K562 (cell line): ENCODE measurements around the gene FOCAD.

Experiments used
- CTCF ChIP-seq, 3 experiments: IDR thresholded peaks in 2 of 3; conservative IDR thresholded peaks in 1 of 3; 2 replicates each; pipeline ENCODE4 v1.5.1; 2011 to 2012; ENCODE audit warnings: low read length in 3 of 3, mild to moderate bottlenecking in 3 of 3, control low read depth in 2 of 3, improper control_type of control experiment in 1 of 3, inconsistent platforms in 1 of 3, low read depth in 1 of 3, mixed read lengths in 1 of 3, moderate library complexity in 1 of 3; ENCODE audit not compliant: insufficient read depth in 2 of 3
- HDAC2 ChIP-seq: fragments of 450-650 bp; IDR thresholded peaks from 2 replicates; pipeline ENCODE4 v1.6.1; 2016; ENCODE audit warnings: mild to moderate bottlenecking
- ZNF407 ChIP-seq: fragments of 450-650 bp; IDR thresholded peaks from 2 replicates; pipeline ENCODE4 v1.6.1; 2016; ENCODE audit warnings: low read depth

- TF ChIP-seq CTCF (IDR thresholded peaks at IDR 0.05 in 2 of 3, conservative IDR thresholded peaks at IDR 0.05 in 1 of 3; ENCODE audit: insufficient read depth in 2 of 3, low read depth in 1 of 3, low read length in 3 of 3) (no peak), ZNF407 (no peak), HDAC2 (no peak)
Measured at GRCh38 chr9:20702570-20702969, 18.5 kb downstream of the FOCAD start.
